DOHH2 (cell line): Measurements from ENCODE around the gene BRMS1.

Experiments
- H3F3A ChIP-seq: fragments of 200-600 bp; sonication (generic), shearing (Covaris generic); 2 replicates; pipeline ENCODE4 v1.6.0; 2016; ENCODE audit warnings: antibody characterized with exemption, mild to moderate bottlenecking; ENCODE audit not compliant: control insufficient read depth, insufficient read depth
- H3K27ac ChIP-seq: fragments of 200-600 bp; sonication (generic); 2 replicates; pipeline ENCODE4 v1.5.1; 2014; ENCODE audit warnings: low read depth, mild to moderate bottlenecking, low read length, moderate library complexity
- H3K27me3 ChIP-seq: fragments of 200-600 bp; sonication (generic); 2 replicates; pipeline ENCODE4 v1.6.1; 2014; ENCODE audit warnings: mild to moderate bottlenecking, low read length, mixed read lengths; ENCODE audit not compliant: control insufficient read depth
- H3K36me3 ChIP-seq: fragments of 200-600 bp; sonication (generic); 2 replicates; pipeline ENCODE4 v1.6.1; 2014; ENCODE audit warnings: mild to moderate bottlenecking, low read length, moderate library complexity, mixed read lengths; ENCODE audit not compliant: control insufficient read depth
- H3K4me1 ChIP-seq: fragments of 200-600 bp; sonication (generic); 2 replicates; pipeline ENCODE4 v1.6.1; 2014; ENCODE audit warnings: mild to moderate bottlenecking, low read length, mixed read lengths; ENCODE audit not compliant: control insufficient read depth
- H3K4me2 ChIP-seq: fragments of 200-600 bp; sonication (generic); 2 replicates; pipeline ENCODE4 v1.6.0; 2014; ENCODE audit warnings: mild to moderate bottlenecking, low read length, moderate library complexity
- H3K4me3 ChIP-seq: fragments of 200-600 bp; sonication (generic); 2 replicates; pipeline ENCODE4 v1.5.1; 2014; ENCODE audit warnings: mild to moderate bottlenecking, low read length, mixed read lengths
- H3K79me2 ChIP-seq: fragments of 200-600 bp; sonication (generic); 2 replicates; pipeline ENCODE4 v1.6.1; 2014; ENCODE audit warnings: mild to moderate bottlenecking, low read length, mixed read lengths; ENCODE audit not compliant: control insufficient read depth
- H3K9me2 ChIP-seq: fragments of 200-600 bp; sonication (generic); replicated peaks from 2 replicates; pipeline ENCODE4 v1.6.1; 2014; ENCODE audit warnings: mild to moderate bottlenecking, low read length, mixed read lengths; ENCODE audit not compliant: control insufficient read depth
- H3K9me3 ChIP-seq: fragments of 200-600 bp; sonication (generic); 2 replicates; pipeline ENCODE4 v1.6.1; 2014; ENCODE audit warnings: antibody characterized with exemption, low read length, mixed read lengths; ENCODE audit not compliant: control insufficient read depth, insufficient read depth
- H4K20me1 ChIP-seq: fragments of 200-600 bp; sonication (generic); 2 replicates; pipeline ENCODE4 v1.6.0; 2014; ENCODE audit warnings: low read depth, mild to moderate bottlenecking, antibody characterized with exemption, low read length, moderate library complexity; ENCODE audit not compliant: control insufficient read depth, insufficient read depth
- EZH2phosphoT487 ChIP-seq: fragments of 200-600 bp; sonication (generic); IDR thresholded peaks from 2 replicates; pipeline ENCODE4 v1.6.1; 2017; ENCODE audit warnings: borderline replicate concordance, mild to moderate bottlenecking, antibody characterized with exemption, low read length, moderate library complexity, mixed read lengths
- TF ChIP-seq, protein P1 (sequence below): fragments of 200-600 bp; sonication (generic); IDR thresholded peaks from one replicate; pipeline ENCODE4 v1.5.1; 2014; ENCODE audit warnings: antibody characterized with exemption, mild to moderate bottlenecking, low read depth, low read length; ENCODE audit not compliant: poor library complexity, severe bottlenecking

BRMS1 gene, protein sequence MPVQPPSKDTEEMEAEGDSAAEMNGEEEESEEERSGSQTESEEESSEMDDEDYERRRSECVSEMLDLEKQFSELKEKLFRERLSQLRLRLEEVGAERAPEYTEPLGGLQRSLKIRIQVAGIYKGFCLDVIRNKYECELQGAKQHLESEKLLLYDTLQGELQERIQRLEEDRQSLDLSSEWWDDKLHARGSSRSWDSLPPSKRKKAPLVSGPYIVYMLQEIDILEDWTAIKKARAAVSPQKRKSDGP

DNA sequence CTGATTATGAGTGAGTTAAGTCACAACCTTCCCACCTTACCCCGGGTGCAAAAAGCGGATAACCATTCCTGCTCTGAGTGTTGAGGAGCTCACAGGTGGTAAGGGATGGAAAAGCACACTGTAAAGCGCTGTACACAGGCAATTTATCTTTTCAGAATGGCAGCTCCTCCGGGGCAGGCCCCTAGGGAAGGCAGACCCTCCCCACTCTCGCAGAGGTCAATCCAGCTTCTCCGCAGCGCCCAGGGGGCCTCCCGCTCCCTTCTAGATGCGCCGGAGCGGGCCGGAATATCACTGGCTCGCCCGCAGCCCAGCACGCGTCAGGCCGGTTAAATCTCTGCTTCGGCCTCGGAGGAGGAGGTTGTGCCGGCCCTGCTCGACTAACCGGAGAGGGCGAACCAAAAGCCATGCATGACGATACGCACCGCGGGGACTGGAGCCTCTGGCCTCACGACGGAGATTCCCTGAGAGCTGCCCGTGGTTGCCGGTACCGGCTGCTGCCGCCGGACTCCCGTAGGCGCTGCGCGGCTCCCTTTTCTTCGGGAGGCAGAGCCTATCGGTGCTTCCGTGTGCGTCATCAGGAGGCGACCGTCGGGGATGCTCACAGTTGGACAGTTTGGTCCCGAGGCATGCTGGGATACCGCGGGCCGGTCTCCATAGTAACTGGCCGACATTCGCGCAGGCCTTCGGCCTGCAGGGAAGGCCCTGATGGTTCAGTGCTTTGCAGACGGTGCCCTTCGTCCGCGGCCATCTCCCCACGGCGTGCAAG is at the start of gene BRMS1:
BRMS1 (minus strand) TSS at position 555 of the 766 bp plus-strand sequence. CDS start 2,870 bp downstream, outside the sequence.
- Histone ChIP-seq H3K27me3 (no peaks in the 10 kb centered on the region), H3F3A (peaks cover 17% of the 10 kb centered on the region), H3K4me1 (peaks cover 40% of the 10 kb centered on the region), H3K36me3 (peaks cover 18% of the 10 kb centered on the region), H3K9me2 (no peaks in the 10 kb centered on the region), H4K20me1 (peaks cover 4% of the 10 kb centered on the region; the same call in 1 of the 2 replicates), H3K27ac (peak within 1 kb of the TSS; percentile 28; the same call in 1 of the 2 replicates), H3K4me3 (peak within 1 kb of the TSS; percentile 95), H3K4me2 (peak within 1 kb of the TSS; percentile 90), H3K79me2 (peaks cover 36% of the 10 kb centered on the region), H3K9me3 (no peaks in the 10 kb centered on the region)
- TF ChIP-seq, protein P1, sequence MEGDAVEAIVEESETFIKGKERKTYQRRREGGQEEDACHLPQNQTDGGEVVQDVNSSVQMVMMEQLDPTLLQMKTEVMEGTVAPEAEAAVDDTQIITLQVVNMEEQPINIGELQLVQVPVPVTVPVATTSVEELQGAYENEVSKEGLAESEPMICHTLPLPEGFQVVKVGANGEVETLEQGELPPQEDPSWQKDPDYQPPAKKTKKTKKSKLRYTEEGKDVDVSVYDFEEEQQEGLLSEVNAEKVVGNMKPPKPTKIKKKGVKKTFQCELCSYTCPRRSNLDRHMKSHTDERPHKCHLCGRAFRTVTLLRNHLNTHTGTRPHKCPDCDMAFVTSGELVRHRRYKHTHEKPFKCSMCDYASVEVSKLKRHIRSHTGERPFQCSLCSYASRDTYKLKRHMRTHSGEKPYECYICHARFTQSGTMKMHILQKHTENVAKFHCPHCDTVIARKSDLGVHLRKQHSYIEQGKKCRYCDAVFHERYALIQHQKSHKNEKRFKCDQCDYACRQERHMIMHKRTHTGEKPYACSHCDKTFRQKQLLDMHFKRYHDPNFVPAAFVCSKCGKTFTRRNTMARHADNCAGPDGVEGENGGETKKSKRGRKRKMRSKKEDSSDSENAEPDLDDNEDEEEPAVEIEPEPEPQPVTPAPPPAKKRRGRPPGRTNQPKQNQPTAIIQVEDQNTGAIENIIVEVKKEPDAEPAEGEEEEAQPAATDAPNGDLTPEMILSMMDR = peak; percentile 15
- TF ChIP-seq EZH2phosphoT487 = no peak

DNA sequence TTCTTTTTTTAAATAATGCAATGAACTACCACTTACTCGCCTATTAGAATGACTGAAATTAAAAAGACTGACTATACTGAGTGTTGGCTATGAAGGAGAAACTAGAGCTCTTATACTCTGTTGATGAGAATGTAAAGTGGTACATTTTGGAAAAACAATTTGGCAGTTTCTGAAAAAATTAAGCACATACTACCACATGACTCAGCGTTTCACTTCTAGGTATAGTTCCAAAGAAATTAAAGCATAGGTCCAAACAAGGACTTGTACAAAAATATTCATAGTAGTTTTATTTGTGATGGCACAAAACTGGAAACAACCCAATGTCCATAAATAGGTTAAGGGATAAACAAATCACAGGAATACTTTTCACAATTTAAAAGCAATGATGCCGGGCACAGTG is 49.0 kb upstream of the BRMS1 start:
- Histone ChIP-seq H3K9me3 (no peaks in the 10 kb centered on the region), H4K20me1 (no peaks in the 10 kb centered on the region), H3K9me2 (no peaks in the 10 kb centered on the region), H3K4me3 (no peak overlapping the region), H3K36me3 (no peaks in the 10 kb centered on the region), H3K4me1 (peaks cover 41% of the 10 kb centered on the region), H3K27ac (no peak overlapping the region), H3K27me3 (no peaks in the 10 kb centered on the region), H3K4me2 (no peak overlapping the region), H3K79me2 (no peaks in the 10 kb centered on the region), H3F3A (peaks cover 9% of the 10 kb centered on the region)
- no peak for TF ChIP-seq EZH2phosphoT487
- TF ChIP-seq, protein P1 = no peak

DNA sequence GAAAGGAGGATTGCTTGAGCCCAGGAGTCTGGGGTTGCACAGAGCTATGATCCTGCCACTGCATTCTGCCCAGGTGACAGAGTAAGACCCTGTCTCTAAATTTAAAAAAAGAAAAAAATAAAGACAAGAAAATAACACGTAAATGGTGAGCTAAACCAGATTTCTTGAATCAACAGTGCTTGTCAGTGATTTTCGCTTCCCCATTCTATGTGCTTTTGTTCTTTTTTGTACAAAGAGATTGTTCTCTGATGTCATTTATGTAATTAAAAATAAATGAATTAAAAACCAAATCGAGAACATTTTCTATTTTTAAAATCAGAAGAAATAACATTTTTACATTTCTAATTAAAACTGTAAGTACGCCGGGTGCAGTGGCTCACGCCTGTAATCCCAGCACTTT is 46.4 kb upstream of the BRMS1 start:
- H3K36me3 ChIP-seq = no peaks in the 10 kb centered on the region
- peak overlapping the region; percentile 54 for H3K4me3 ChIP-seq
- H4K20me1 ChIP-seq = no peaks in the 10 kb centered on the region
- peaks cover 13% of the 10 kb centered on the region for H3F3A ChIP-seq
- peak overlapping the region; percentile 73 for H3K27ac ChIP-seq
- peak overlapping the region; percentile 53 for H3K4me2 ChIP-seq
- no peaks in the 10 kb centered on the region for H3K9me2 ChIP-seq
- no peaks in the 10 kb centered on the region for H3K27me3 ChIP-seq
- H3K79me2 ChIP-seq = no peaks in the 10 kb centered on the region
- H3K9me3 ChIP-seq = no peaks in the 10 kb centered on the region
- peaks cover 50% of the 10 kb centered on the region for H3K4me1 ChIP-seq
- TF ChIP-seq EZH2phosphoT487 = no peak
- TF ChIP-seq, protein P1 = no peak
